Body of pancreas (tissue), 4 donors: ENCODE measurements around the gene PLAC1. TPM values are rescaled to one million over a fixed set of nuclear protein-coding genes. Genes with fewer than 3 reads are reported as not detected.

Experiments
- ATAC-seq: fragments of 150-250 bp; one replicate; pipeline ENCODE4 v1.9.1; 2016
- DNase-seq, 4 donors: peaks; one replicate each; pipeline ENCODE4 v3.0.0-alpha.2; 2019
- H3K27ac ChIP-seq, 4 donors: fragments of 200-600 bp; sonication (generic); 1 replicate in 3 of 4; 2 replicates in 1 of 4; pipeline versions ENCODE4 v1.5.1 to v1.6.1; 2016 to 2019; ENCODE audit warnings: mild to moderate bottlenecking in 1 of 4, mixed read lengths in 1 of 4, moderate library complexity in 1 of 4
- H3K27me3 ChIP-seq, 2 donors: fragments of 200-600 bp; sonication (generic); one replicate each; pipeline ENCODE4 v1.6.0; 2016; ENCODE audit warnings: mild to moderate bottlenecking in 1 of 2
- H3K36me3 ChIP-seq, 2 donors: fragments of 200-600 bp; sonication (generic); replicated peaks in 1 of 2; 2 replicates each; pipeline ENCODE4 v1.5.1; 2016; ENCODE audit warnings: low read depth in 2 of 2; ENCODE audit not compliant: insufficient read depth in 1 of 2
- H3K4me1 ChIP-seq: fragments of 200-600 bp; sonication (generic); one replicate; pipeline ENCODE4 v1.6.0; 2016
- H3K4me3 ChIP-seq, 2 donors: fragments of 200-600 bp; sonication (generic); 1 replicate in 1 of 2; 2 replicates in 1 of 2; pipeline ENCODE4 v1.5.1; 2016 to 2019
- H3K9me3 ChIP-seq, 3 donors: fragments of 200-600 bp; sonication (generic); 1 replicate in 2 of 3; 2 replicates in 1 of 3; pipeline ENCODE4 v1.5.1; 2016
- POLR2A ChIP-seq, 3 donors: fragments of 450-650 bp; IDR thresholded peaks; one replicate each; pipeline ENCODE4 v1.6.1; 2016; ENCODE audit warnings: antibody characterized with exemption in 3 of 3, mild to moderate bottlenecking in 2 of 3
- WGBS, 2 donors: methylation state at CpG; one replicate each; pipeline ENCODE4 v1.1.5; 2017; 5-methylcytosine and 5-hydroxymethylcytosine counted together
- intact Hi-C: fragments of 100-400 bp; cut with DNase I; formaldehyde crosslinking; loops from one replicate; pipeline ENCODE4 v1.15.1; 2023
- total RNA-seq, 2 donors: library from RNA; depleted of rRNA; stranded (reverse); fragments of >200 nt; gene quantifications; one replicate each; pipeline ENCODE4 v1.1.0, GENCODE V29; 2016
- TF ChIP-seq, protein P1 (sequence below), 7 experiments: fragments of 450-650 bp in 4 of 7; fragments of 200-600 bp in 3 of 7; sonication (generic) in 3 of 7; IDR thresholded peaks; one replicate each; pipeline ENCODE4 v1.5.1; 2016 to 2019; ENCODE audit warnings: antibody characterized with exemption in 7 of 7

PLAC1 gene
- total RNA-seq, 2 donors from 2014 or later, result not detected

DNA sequence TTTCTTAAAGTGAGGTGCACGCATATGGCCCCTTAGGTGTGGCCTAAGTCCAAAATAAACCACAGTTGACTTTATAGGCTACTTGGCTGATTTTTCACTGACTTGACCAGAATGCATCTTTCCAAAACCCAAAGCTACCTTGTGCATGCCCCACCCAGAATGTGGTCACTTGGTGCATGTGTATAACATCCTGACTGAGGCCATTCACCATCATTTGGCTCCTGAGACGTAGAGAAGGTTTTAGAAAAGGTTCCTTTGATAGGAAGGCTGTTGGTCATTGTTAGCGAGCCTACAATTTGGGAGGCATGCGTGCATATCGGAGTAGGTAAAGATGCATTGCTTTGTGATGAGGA, 84.6 kb downstream of the PLAC1 start:
- TF ChIP-seq, protein P1, sequence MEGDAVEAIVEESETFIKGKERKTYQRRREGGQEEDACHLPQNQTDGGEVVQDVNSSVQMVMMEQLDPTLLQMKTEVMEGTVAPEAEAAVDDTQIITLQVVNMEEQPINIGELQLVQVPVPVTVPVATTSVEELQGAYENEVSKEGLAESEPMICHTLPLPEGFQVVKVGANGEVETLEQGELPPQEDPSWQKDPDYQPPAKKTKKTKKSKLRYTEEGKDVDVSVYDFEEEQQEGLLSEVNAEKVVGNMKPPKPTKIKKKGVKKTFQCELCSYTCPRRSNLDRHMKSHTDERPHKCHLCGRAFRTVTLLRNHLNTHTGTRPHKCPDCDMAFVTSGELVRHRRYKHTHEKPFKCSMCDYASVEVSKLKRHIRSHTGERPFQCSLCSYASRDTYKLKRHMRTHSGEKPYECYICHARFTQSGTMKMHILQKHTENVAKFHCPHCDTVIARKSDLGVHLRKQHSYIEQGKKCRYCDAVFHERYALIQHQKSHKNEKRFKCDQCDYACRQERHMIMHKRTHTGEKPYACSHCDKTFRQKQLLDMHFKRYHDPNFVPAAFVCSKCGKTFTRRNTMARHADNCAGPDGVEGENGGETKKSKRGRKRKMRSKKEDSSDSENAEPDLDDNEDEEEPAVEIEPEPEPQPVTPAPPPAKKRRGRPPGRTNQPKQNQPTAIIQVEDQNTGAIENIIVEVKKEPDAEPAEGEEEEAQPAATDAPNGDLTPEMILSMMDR (IDR thresholded peaks at IDR 0.05), result no peak
- no peak for TF ChIP-seq POLR2A (IDR thresholded peaks at IDR 0.05)
- Histone ChIP-seq H3K27ac (no peak overlapping the region), H3K4me3 (no peak overlapping the region), H3K36me3 (no peaks in the 10 kb centered on the region), H3K27me3 (no peaks in the 10 kb centered on the region), H3K4me1 (no peaks in the 10 kb centered on the region), H3K9me3 (no peaks in the 10 kb centered on the region)
- DNase-seq (no peak), ATAC-seq (no peak)
- intact Hi-C loops, result no loop called here
- WGBS, 2 donors, result 70 to 74% methylated on average over 5 of the region's 5 CpGs

DNA sequence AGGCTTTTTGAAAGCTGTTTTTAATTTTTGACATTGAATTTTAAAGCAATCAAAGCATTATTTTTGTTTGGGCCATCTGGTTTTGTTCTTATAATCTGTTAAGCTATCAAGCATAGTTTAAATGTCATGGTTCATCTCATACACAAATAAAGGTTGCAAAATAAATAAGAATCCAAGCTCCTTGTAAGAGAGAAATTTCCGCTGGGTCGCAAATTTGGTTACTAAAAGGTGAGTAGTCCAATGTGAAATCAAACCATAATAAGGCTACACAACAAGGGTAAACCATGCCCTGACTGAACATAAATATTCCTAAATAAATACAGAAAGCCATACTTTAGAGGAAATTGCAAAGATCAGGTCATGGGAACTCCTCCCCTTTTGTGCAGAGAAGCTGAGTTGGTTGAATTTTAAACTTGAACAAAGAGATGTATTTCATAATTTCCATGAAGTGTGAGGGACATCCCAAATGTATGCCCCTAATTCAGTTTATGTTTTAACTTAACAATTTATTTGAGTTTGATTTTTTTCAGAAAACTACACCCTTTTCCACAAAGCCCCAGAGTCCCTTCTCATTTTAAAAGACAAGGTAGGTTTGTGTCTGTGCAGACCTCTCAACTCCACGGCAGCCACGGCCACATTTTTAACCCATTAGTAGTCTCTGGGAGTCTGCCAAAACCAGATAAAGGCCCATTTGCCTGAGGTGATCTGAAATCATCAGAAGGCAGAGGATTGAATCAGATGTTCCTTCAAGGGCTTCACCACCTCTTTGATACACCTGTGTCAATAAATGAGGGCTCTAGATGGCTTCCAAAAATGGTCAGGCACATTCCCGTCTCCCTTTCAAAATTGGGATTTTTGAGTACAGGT, 85.2 kb downstream of the PLAC1 start:
- intact Hi-C loops, result no loop called here
- Histone ChIP-seq H3K36me3 (no peaks in the 10 kb centered on the region), H3K27me3 (no peaks in the 10 kb centered on the region), H3K27ac (no peak overlapping the region), H3K9me3 (no peaks in the 10 kb centered on the region), H3K4me1 (no peaks in the 10 kb centered on the region), H3K4me3 (no peak overlapping the region)
- 66 to 69% methylated on average over 4 to 5 of the region's 5 CpGs for WGBS, 2 donors
- no peak for TF ChIP-seq POLR2A (IDR thresholded peaks at IDR 0.05)
- TF ChIP-seq, protein P1 (IDR thresholded peaks at IDR 0.05), result no peak
- ATAC-seq, result no peak
- no peak for DNase-seq

DNA sequence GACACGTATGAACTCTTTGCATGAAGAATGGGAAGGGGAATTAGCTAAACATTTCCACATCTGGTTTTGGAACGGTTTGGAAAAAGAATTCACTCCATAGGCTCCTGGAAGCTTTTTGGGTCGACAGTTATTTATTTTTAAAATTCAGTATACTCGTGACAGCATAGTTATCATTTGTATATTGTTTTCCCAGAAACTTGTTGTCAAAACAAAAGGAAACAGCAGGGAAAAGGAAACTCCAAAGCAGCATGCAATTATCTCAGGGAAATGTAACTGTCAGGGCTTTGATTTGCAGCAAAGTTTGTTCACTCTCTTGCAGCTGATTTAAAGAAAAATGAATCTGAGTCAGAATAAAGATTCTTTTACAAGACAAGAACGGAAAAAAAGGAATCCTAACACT, 86.5 kb downstream of the PLAC1 start:
- DNase-seq (no peak), ATAC-seq (no peak)
- intact Hi-C loops, result no loop called here
- no peak overlapping the region for H3K4me3 ChIP-seq
- H3K27ac ChIP-seq, result no peak overlapping the region
- TF ChIP-seq, protein P1 (IDR thresholded peaks at IDR 0.05), result no peak
- TF ChIP-seq POLR2A (IDR thresholded peaks at IDR 0.05), result no peak
- WGBS, 2 donors, result 33 to 34% methylated on average over 5 of the region's 5 CpGs
- no peaks in the 10 kb centered on the region for H3K36me3 ChIP-seq
- H3K9me3 ChIP-seq, result no peaks in the 10 kb centered on the region
- no peaks in the 10 kb centered on the region for H3K27me3 ChIP-seq
- H3K4me1 ChIP-seq, result no peaks in the 10 kb centered on the region

DNA sequence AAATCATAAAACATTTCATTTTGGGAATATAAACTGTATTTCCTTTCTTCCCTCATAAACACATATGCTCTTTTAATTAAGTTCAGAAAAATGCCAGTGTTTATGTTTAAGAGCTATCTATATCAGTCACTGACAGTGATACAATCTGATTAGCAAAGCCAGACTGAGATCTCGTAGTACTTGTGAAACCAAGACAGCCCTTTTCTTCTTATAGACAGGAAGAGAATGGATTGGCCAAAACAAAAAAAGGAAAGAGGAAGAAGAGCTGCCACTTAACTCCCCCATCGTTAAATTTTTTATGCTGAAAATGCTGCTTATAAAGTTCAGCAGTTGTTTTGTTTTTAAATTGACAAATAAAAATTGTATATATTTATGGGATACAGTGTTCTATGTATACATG, 87.4 kb downstream of the PLAC1 start:
- Histone ChIP-seq H3K27ac (no peak overlapping the region), H3K27me3 (no peaks in the 10 kb centered on the region), H3K4me3 (no peak overlapping the region), H3K9me3 (no peaks in the 10 kb centered on the region), H3K36me3 (no peaks in the 10 kb centered on the region), H3K4me1 (no peaks in the 10 kb centered on the region)
- no peak for DNase-seq
- WGBS, 2 donors, result 44 to 53% methylated on average over 2 of the region's 2 CpGs
- intact Hi-C loops, result no loop called here
- no peak for ATAC-seq
- TF ChIP-seq, protein P1 (IDR thresholded peaks at IDR 0.05), result no peak
- TF ChIP-seq POLR2A (IDR thresholded peaks at IDR 0.05), result no peak

DNA sequence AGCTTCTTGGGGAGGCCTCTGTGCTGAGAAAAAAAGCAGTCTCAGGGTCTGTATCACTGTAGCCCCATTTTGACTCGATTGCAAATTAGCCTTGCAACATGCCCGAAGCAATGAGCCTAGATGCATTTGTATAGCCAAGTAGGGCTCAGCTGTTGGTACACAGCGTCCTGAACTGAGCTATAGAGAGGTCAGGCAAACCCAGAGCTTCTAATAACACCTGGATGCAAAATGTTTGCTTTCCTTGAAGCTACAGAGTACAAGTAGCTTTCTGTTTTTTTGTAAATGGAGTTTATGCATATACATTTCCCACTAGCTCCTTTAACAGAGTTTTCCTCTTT, 87.8 kb downstream of the PLAC1 start:
- 43 to 50% methylated on average over 3 of the region's 3 CpGs for WGBS, 2 donors
- intact Hi-C loops, result no loop called here
- Histone ChIP-seq H3K9me3 (no peaks in the 10 kb centered on the region), H3K36me3 (no peaks in the 10 kb centered on the region), H3K4me1 (no peaks in the 10 kb centered on the region), H3K27me3 (no peaks in the 10 kb centered on the region), H3K27ac (no peak overlapping the region), H3K4me3 (no peak overlapping the region)
- TF ChIP-seq, protein P1 (IDR thresholded peaks at IDR 0.05), result no peak
- TF ChIP-seq POLR2A (IDR thresholded peaks at IDR 0.05), result no peak
- ATAC-seq, result no peak
- no peak for DNase-seq
